Erythroblast (primary cell): ENCODE data around the gene DNAJC21.
A peak's percentile ranks its signal among the peaks of the same experiment; 100 is the strongest.
"Not testable (repeated sequence)": the region's sequence is repeated elsewhere in the genome, so short reads cannot be mapped to it uniquely, and the experiment has no call there.

ENCODE experiments used
- DNase-seq, 2 experiments: peaks; one replicate each; lab custom pipeline; 2025; lab: John Stamatoyannopoulos, UW
- GATA1 ChIP-seq: IDR thresholded peaks from 2 replicates; pipeline ENCODE4 v1.6.1; 2011; ENCODE audit warnings: low read depth, mild to moderate bottlenecking, control low read depth, low read length, moderate library complexity
- POLR2A ChIP-seq: IDR thresholded peaks from 2 replicates; pipeline ENCODE4 v1.6.1; 2011; ENCODE audit warnings: mild to moderate bottlenecking, low read length

The DNAJC21 gene

GRCh38 chr5:34930462-34930844 is 1.1 kb downstream of the DNAJC21 start:
- peak; percentile 55 to 75 for DNase-seq
- no peak for TF ChIP-seq GATA1
- TF ChIP-seq POLR2A: no peak

- TF ChIP-seq GATA1 (no peak), POLR2A (no peak)
- DNase-seq: no peak
Measured at GRCh38 chr5:34930870-34931269, 1.5 kb downstream of the DNAJC21 start.

- no peak for DNase-seq
- no peak for TF ChIP-seq POLR2A
- no peak for TF ChIP-seq GATA1
Measured at GRCh38 chr5:34932947-34933346, 3.6 kb downstream of the DNAJC21 start.

GRCh38 chr5:34941936-34942335 is 12.6 kb downstream of the DNAJC21 start:
- TF ChIP-seq POLR2A (no peak), GATA1 (no peak)
- no peak for DNase-seq

- DNase-seq: no peak
- no peak for TF ChIP-seq POLR2A
- TF ChIP-seq GATA1: no peak
Measured at GRCh38 chr5:34944044-34944443, 14.7 kb downstream of the DNAJC21 start.

GRCh38 chr5:34944460-34945047 is 15.2 kb downstream of the DNAJC21 start:
- TF ChIP-seq GATA1 (no peak), POLR2A (no peak)
- no peak for DNase-seq

GRCh38 chr5:34957321-34957720 is 28.0 kb downstream of the DNAJC21 start:
- DNase-seq: no peak
- TF ChIP-seq POLR2A: no peak
- TF ChIP-seq GATA1: no peak

GRCh38 chr5:34957857-34958690 is 28.7 kb downstream of the DNAJC21 start:
- no peak for TF ChIP-seq POLR2A
- no peak for TF ChIP-seq GATA1
- peak; percentile 19 to 43 for DNase-seq

- TF ChIP-seq POLR2A: no peak
- TF ChIP-seq GATA1: no peak
- DNase-seq: no peak
Measured at GRCh38 chr5:34959323-34959722, 30.0 kb downstream of the DNAJC21 start.

- no peak for TF ChIP-seq GATA1
- no peak for TF ChIP-seq POLR2A
- no peak for DNase-seq
Measured at GRCh38 chr5:34967540-34967939, 38.2 kb downstream of the DNAJC21 start.

- TF ChIP-seq GATA1 (no peak), POLR2A (no peak)
- DNase-seq: no peak
Measured at GRCh38 chr5:34968258-34968657, 38.9 kb downstream of the DNAJC21 start.

GRCh38 chr5:34970552-34970951 is 41.2 kb downstream of the DNAJC21 start:
- no peak for TF ChIP-seq POLR2A
- TF ChIP-seq GATA1: no peak
- no peak for DNase-seq

- DNase-seq: not testable (repeated sequence)
Measured at GRCh38 chr5:34971655-34972054, 42.3 kb downstream of the DNAJC21 start.

- DNase-seq: no peak
- TF ChIP-seq GATA1 (no peak), POLR2A (no peak)
Measured at GRCh38 chr5:34976347-34976746, 47.0 kb downstream of the DNAJC21 start.
